VCaP (cell line): ENCODE results near the gene SPRN.

Experiments
- H3K27ac ChIP-seq: fragments of 450-650 bp; 2 replicates; pipeline ENCODE4 v1.5.1; 2017
- CTCF ChIP-seq: fragments of 450-650 bp; conservative IDR thresholded peaks from 2 replicates; pipeline ENCODE4 v1.5.1; 2017; ENCODE audit warnings: mild to moderate bottlenecking, moderate library complexity

The SPRN gene

GRCh38 chr10:133412381-133412711 lies 12.1 kb downstream of the SPRN start:
- no peak for TF ChIP-seq CTCF
- H3K27ac ChIP-seq = no peak overlapping the region

DNA sequence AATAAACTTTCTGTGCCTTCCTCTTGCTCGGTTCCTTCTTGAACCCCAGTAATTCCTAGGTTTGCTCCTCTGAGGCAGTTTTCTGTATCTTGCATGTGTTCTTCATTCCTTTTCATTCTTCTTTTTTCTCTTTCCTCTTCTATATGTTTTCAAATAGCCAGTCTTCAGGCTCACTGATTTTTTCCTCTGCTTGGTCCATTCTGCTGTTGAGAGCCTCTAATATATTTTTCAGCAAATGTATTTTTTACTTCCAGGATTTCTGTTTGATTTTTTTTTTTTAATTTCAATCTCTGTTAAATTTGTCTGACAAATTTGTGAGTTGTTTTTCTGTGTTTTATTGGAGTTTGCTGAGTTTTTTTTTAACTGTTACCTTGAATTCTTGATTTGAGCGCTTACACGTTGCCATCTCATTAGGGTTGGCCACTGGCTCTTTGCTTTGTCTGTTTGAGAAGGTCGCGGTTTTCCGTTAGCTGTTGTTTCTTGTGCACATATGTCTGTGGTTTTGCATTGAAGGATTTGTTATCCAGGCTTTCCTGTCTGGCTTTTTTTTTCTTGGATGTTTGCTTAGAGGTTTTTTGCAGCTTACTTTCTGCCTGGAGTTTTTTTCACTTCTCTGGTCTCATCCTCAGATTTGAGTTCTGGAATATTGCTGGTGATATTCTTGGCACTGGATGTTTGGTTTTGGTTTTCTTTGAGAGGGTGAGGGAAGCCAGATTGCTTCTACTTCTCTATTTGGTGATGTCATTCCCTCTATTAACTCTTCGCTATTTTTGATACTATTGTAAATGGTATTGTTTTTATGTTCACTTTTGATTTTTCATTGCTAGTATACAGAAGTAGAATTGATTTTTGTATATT lies 12.7 kb downstream of the SPRN start:
- no peak for TF ChIP-seq CTCF
- no peak overlapping the region for H3K27ac ChIP-seq

DNA sequence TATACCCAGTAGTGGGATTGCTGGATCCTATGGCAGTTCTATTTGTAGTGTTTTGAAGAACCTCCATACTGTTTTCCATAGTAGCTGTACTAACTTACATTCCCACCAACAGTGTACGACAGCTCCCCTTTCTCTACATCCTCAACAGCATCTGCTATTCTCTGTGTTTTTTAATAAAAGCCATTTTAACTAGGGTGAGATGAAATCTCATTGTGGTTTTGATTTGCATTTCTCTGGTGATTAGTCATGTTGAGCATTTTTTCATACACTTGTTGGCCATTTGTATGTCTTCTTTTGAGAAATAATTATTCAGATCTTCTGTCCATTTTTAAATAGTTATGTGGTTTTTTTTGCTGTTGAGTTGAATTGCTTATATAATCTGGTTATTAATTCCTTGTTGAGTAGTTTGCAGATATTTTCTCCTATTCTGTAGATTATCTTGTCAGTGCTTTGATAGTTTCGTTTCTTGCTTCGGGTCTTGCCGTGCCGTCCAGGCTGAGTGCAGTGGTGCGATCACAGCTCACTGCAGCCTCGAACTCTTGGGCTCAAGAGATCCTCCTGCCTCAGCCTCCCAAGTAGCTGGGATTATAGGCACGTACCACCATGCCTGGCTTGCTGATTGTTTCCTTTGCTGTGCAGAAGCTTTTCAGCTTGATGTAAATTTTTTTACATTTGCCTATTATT lies 18.4 kb downstream of the SPRN start:
- no peak for TF ChIP-seq CTCF
- H3K27ac ChIP-seq = no peak overlapping the region

- TF ChIP-seq CTCF = no peak
- no peak overlapping the region for H3K27ac ChIP-seq
Observed at GRCh38 chr10:133405272-133405671, 19.2 kb downstream of the SPRN start.

DNA sequence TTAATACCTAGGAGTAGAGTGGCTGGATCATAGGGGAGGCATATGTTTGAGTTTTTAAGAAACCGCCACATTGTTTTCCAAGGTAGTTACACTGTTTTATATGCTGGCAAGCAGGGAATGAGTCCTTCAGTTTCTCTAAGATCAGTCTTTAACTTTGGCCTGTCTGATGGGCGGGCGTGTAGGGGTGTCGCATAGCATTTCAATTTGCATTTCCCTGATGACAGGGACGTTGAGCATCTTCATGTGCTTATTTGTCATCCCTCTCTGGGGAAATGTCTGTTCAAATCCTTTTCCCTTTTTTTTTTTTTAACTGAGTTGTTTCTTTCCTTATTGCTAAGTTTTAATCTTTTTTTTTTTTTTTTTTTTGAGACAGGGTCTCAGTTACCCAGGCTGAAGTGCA lies 20.6 kb downstream of the SPRN start:
- H3K27ac ChIP-seq = no peak overlapping the region
- TF ChIP-seq CTCF = no peak

- no peak for TF ChIP-seq CTCF
- H3K27ac ChIP-seq = no peak overlapping the region
Observed at GRCh38 chr10:133403359-133403758, 21.1 kb downstream of the SPRN start.

GRCh38 chr10:133401981-133402725 lies 22.3 kb downstream of the SPRN start:
- H3K27ac ChIP-seq = no peak overlapping the region
- TF ChIP-seq CTCF = no peak
